HG02763 (cell line): Measurements from ENCODE around the gene TRIOBP.
"Not testable (repeated sequence)": the region's sequence is repeated elsewhere in the genome, so short reads cannot be mapped to it uniquely, and the experiment has no call there.

Experiments
- ATAC-seq: cut with Tn5 transposase; IDR thresholded peaks from one replicate; pipeline ENCODE4 v1.9.1; 2021; ENCODE audit warnings: mild to moderate bottlenecking, moderate library complexity; ENCODE audit not compliant: unreplicated experiment

TRIOBP gene

GRCh38 chr22:37690901-37691504 lies 5.8 kb upstream of the TRIOBP start:
- no peak for ATAC-seq

GRCh38 chr22:37692627-37693285 lies 4.1 kb upstream of the TRIOBP start:
- ATAC-seq = no peak

- not testable (repeated sequence) for ATAC-seq
Measured at GRCh38 chr22:37694131-37694530, 2.7 kb upstream of the TRIOBP start.

- ATAC-seq = not testable (repeated sequence)
Measured at GRCh38 chr22:37696260-37696656, 590 bp upstream of the TRIOBP start.

GRCh38 chr22:37697538-37697835 lies 639 bp downstream of the TRIOBP start:
- no peak for ATAC-seq

GRCh38 chr22:37701141-37701786 lies 4.4 kb downstream of the TRIOBP start:
- no peak for ATAC-seq

GRCh38 chr22:37703906-37704305 lies 7.1 kb downstream of the TRIOBP start:
- ATAC-seq = no peak

- ATAC-seq = no peak
Measured at GRCh38 chr22:37704645-37705044, 7.8 kb downstream of the TRIOBP start.

GRCh38 chr22:37705205-37705604 lies 8.4 kb downstream of the TRIOBP start:
- ATAC-seq = no peak

GRCh38 chr22:37708580-37709444 lies 12.0 kb downstream of the TRIOBP start:
- no peak for ATAC-seq

- no peak for ATAC-seq
Measured at GRCh38 chr22:37709445-37709765, 12.6 kb downstream of the TRIOBP start.

- ATAC-seq = no peak
Measured at GRCh38 chr22:37710675-37711074, 13.8 kb downstream of the TRIOBP start.

- ATAC-seq = no peak
Measured at GRCh38 chr22:37711490-37711889, 14.6 kb downstream of the TRIOBP start.

GRCh38 chr22:37713761-37714160 lies 16.9 kb downstream of the TRIOBP start:
- no peak for ATAC-seq

- ATAC-seq = no peak
Measured at GRCh38 chr22:37714634-37715033, 17.8 kb downstream of the TRIOBP start.

GRCh38 chr22:37715760-37716159 lies 18.9 kb downstream of the TRIOBP start:
- ATAC-seq = no peak

GRCh38 chr22:37716708-37717107 lies 19.9 kb downstream of the TRIOBP start:
- no peak for ATAC-seq

- ATAC-seq = not testable (repeated sequence)
Measured at GRCh38 chr22:37717235-37717634, 20.4 kb downstream of the TRIOBP start.

GRCh38 chr22:37717746-37718305 lies 21.0 kb downstream of the TRIOBP start:
- ATAC-seq = not testable (repeated sequence)

GRCh38 chr22:37725551-37726240 lies 28.8 kb downstream of the TRIOBP start:
- no peak for ATAC-seq
